HG03575 (cell line): ENCODE results near the gene TMPRSS2.

Experiments
- ATAC-seq: cut with Tn5 transposase; IDR thresholded peaks from one replicate; pipeline ENCODE4 v1.9.1; 2021; ENCODE audit not compliant: unreplicated experiment, insufficient number of reproducible peaks, low FRiP score; ENCODE audit errors: extremely low read depth

TMPRSS2 gene

GRCh38 chr21:41507521-41508414 is at the start of gene TMPRSS2:
TSS of gene TMPRSS2 (minus strand) at chr21:41508158. CDS start at chr21:41498133, 10,025 bp downstream.
- ATAC-seq: no peak

DNA sequence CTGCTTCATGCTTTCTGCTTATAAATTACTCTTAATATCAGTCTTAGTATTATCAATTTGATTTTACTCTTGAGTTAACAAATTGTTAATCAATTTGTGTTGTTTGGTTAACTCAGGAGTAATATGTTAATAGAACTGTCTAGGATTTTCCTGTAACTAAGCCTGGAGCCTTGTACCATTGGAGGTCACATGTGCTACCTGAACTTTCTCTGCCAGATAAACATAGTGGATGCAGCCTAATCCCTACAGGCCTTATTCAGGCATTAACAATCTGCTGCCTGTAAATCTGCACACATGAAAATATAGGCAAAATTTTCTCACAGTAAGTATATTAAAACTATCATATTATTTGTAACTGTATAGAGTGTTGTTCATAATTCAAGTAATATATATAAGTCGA is 47.1 kb upstream of the TMPRSS2 start:
- no peak for ATAC-seq

DNA sequence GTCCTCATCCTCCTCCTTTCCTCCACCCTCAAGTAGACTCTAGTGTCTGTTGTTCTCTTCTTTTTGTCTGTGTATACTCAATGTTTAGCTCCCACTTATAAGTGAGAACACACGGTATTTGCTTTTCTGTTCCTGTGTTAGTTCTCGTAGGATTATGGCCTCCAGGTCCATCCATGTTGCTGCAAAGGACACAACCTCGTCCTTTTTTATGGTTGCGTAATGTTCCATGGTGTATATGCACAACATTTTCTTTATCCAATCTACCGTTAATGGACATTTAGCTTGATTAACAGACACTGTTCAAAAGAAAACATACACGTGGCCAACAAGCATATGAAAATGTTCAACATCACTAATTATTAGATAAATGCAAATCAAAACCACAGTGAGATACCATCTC is 44.3 kb upstream of the TMPRSS2 start:
- ATAC-seq: no peak

GRCh38 chr21:41548781-41549180 is 40.8 kb upstream of the TMPRSS2 start:
- no peak for ATAC-seq

DNA sequence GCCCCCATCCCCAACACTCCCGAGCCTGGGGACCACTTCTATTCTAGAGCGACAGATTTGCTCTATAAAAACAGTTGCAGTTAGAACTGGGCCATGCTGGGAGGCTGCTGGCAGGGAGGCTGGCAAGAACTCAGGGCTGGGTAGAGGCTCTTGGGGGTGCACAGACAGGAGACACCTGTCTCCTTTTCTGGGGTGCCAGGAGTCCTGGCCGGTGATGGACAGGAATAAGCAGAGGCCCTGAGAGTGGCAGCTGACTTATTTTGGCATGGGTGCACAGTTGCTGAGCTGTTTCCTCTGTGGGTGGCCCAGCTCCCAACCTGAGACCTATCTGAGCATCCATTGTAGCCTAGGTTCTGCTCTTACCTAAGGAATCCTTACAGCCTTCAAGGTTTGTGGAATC is 39.2 kb upstream of the TMPRSS2 start:
- no peak for ATAC-seq

DNA sequence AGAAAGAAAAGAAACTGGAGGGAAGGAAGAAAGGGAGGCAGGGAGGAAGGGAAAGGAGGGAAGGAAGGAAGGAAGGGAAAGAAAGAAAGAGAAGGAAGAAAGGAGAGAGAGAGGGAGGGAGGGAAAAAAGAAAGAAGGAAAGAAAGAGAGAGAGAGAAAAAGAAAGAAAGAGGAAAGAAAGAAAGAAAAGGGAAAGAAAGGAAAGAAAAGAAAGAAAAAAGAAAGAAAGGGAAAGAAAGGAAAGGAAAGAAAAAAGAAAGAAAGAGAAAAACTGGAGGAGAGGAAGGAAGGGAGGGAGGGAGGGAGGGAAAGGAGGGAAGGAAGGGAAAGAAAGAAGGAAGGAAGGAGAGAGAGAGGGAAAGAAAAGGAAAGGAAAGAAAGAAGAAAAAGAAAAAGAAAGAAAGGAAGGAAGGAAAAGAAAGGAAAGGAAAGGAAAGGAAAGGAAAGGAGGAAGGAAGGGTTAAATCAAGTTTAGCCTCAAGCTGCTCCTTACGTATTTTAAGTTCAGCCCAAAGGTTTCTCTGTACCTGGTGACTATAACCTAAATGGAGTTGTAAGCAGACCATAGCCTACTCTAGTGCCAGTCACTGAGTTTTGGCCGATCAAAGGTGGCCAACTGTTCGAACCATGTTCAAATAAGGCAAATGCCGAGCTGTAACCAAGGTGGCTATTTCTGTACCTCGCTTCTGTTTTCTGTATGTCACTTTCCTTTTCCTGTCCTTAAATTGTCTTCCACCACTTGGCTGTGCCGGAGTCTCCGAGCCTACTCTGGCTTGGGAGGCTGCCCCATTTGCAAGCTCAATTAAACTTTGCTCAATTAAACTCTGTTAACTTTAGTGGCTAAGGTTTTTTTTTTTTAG is 37.8 kb upstream of the TMPRSS2 start:
- ATAC-seq: no peak

GRCh38 chr21:41542727-41543126 is 34.8 kb upstream of the TMPRSS2 start:
- no peak for ATAC-seq

GRCh38 chr21:41537356-41537755 is 29.4 kb upstream of the TMPRSS2 start:
- no peak for ATAC-seq

GRCh38 chr21:41536827-41537103 is 28.8 kb upstream of the TMPRSS2 start:
- no peak for ATAC-seq

DNA sequence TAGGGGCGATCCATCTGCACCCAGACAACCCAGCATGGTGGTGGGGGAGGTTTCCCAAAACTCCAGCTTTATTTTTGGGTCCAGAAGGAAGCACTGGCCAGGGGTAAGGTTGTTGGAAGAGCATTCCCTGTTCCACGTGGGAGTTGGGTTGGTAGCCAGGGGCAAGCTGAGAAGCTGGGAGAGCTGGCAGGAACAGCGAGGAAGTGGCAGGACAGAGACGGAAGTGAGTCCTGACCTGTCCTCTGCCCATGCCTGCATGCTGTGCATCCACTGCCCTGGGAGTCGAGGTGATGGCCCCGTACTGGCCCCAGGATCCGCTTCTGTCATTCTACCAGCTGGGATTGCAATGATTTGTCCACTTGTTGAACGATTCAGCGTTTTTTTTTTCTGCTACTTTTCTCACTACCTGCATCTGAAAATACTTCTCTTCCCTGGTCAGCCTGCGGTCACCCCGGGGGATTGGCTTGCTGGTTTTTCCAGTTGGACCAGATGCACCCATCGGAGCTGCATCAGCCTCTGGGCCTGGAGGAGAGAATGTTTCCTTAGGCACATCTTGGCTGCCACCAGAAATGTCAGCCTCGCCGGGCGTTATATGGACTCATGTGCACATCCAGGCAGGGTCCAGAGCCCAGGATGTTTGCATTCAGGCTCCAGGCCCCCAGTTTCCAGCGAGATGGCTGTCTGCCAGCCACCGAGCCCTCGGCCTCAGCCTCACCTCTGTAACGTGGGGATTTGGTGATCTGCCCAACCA is 28.3 kb upstream of the TMPRSS2 start:
- no peak for ATAC-seq

GRCh38 chr21:41530366-41530765 is 22.4 kb upstream of the TMPRSS2 start:
- no peak for ATAC-seq

- no peak for ATAC-seq
Measured at GRCh38 chr21:41529769-41530168, 21.8 kb upstream of the TMPRSS2 start.

DNA sequence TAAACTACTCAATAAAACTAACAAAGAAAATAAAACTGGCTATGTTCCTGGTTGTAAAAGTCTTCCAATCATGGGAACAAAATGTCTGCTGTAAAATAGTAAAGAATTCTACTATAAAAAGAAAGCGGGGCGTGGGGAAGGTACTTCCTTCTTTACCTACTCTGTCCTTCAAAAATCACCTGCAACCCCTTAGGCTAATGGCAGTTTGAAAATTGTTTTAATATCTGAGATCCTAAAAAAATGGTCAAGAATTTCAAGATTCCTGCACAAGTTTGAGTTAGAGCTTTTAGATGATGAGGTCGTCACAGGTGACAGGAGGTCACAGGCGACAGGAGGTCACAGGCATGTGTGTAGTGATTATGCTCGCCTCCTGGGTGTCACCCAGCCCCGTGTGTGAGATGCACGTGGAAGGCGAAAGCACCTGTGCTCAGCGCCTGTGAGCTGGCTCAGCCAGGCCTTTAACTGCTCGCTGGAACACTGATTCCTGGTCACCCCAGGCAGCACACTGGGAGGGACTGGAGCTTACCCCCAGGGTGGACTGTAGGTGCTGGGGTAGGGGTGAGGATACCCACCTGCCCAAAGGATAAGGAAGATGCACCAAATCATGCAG is 18.6 kb upstream of the TMPRSS2 start:
- no peak for ATAC-seq

- no peak for ATAC-seq
Measured at GRCh38 chr21:41523175-41523574, 15.2 kb upstream of the TMPRSS2 start.

DNA sequence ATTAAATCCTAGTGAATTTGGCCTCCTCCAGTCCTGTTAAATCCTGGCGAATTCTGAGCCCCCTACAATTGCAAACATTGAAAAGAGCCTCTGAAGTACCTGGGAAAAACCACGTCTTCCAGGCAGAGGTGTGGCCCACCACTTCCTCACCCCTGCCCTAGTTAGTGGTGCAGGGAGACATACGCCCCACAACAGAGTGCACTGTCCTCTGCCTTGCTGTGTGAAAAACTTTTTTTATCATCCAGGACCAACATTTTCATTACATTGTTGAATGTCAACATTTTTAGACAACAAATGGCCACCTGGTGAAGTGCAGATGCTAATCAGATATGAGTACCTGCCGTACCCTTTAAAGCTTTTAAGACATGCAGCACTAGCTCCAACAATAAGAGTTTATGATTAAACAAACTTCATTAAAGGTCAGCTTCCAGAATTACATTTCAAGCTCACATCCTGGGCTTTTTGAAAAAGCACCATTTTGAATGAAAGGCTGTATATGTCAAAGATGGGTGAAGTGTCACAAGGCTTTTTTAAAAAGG is 13.6 kb upstream of the TMPRSS2 start:
- ATAC-seq: no peak

DNA sequence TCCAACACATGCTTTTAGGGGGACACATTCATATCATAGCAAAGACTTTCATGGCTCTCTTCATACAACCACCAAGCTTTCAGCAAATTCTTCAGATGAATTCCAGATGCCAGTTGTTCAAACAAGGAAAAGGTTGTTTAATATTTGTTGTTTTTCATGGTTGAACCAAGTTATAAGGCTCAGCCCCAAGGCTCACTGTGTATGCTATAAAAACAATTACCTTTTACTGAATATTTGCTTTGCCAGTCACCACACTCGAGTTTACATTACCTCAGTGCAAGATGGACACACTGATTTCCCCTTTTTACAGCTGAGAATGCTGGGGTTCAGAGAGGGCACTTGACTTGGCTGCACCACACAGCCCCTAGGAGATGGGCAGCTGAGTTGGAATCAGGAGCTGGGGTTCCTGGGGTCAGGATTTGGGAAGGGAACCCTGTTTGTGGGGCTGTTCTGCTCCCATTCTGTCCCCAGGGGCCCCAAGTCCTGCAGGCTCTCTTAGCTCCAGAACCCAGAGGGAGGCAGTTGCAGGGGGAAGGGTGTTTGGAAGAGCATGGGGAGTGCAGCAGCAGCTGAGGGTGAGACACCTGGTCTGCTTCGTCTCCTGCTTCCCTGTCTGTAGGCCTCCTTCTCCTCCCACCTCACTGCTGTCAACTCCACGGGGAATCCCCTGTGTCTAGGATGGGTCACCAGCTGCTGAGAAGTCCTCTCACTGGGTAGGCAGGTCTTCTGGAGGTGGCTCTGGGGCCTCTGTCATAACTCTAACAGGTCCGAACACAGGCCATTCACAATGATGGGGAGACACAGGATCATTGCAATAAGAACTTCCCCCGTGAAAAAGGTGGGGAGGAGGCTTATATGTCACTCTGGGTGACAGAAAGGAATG is 12.8 kb upstream of the TMPRSS2 start:
- no peak for ATAC-seq

- no peak for ATAC-seq
Measured at GRCh38 chr21:41519806-41520559, 12.0 kb upstream of the TMPRSS2 start.
